ENCODE measurements around the gene SNRK.

Gene SNRK

DNA sequence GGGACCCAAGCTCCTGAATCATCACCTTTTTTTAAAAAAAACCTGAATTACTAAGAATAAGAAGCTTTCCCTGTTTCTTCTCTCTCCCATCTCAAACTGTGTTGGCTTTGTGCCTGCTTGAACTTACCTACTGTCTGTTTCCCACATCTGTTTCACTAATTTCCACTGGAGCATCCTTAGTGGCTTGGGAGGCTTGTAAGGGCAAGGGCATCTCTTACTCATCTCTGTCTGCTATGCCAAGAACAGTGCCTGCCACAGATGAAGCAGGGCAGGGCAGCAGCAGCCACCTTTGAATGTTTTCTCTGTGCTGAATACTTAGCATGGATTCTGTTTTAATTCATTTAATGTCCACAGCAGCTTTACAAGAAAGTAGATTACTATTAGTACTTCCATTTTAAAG is 42.3 kb downstream of the SNRK start:
- POLR2A ChIA-PET = no interaction called here
- H3K4me1 ChIP-seq (ENCODE audit: control insufficient read depth, insufficient read depth, low read length) = peaks cover 2% of the 10 kb centered on the region; the same call in 1 of the 2 replicates
- H3K27ac ChIP-seq (ENCODE audit: extremely low read depth, low read depth, low read length) = no peak overlapping the region
- H3K9me3 ChIP-seq (ENCODE audit: control insufficient read depth, insufficient read depth, low read depth, low read length) = no peaks in the 10 kb centered on the region
- TF ChIP-seq ZBTB48 (tag by site-specific recombination; IDR thresholded peaks at IDR 0.05) (no peak), ZNF214 (tag by site-specific recombination; IDR thresholded peaks at IDR 0.05; ENCODE audit: borderline replicate concordance) (no peak), ZNF701 (tag by site-specific recombination; IDR thresholded peaks at IDR 0.05) (no peak), ZEB2 (tag by site-specific recombination; IDR thresholded peaks at IDR 0.05) (no peak), ZNF707 (tag by site-specific recombination; IDR thresholded peaks at IDR 0.05) (no peak), ZNF521 (tag by site-specific recombination; IDR thresholded peaks at IDR 0.05) (no peak), ZSCAN16 (tag by site-specific recombination; IDR thresholded peaks at IDR 0.05) (no peak), ZNF169 (tag by site-specific recombination; IDR thresholded peaks at IDR 0.05) (no peak)
- TF ChIP-seq, protein P1, sequence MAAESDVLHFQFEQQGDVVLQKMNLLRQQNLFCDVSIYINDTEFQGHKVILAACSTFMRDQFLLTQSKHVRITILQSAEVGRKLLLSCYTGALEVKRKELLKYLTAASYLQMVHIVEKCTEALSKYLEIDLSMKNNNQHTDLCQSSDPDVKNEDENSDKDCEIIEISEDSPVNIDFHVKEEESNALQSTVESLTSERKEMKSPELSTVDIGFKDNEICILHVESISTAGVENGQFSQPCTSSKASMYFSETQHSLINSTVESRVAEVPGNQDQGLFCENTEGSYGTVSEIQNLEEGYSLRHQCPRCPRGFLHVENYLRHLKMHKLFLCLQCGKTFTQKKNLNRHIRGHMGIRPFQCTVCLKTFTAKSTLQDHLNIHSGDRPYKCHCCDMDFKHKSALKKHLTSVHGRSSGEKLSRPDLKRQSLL (tag by site-specific recombination; IDR thresholded peaks at IDR 0.05) = no peak
- TF ChIP-seq, protein P2, sequence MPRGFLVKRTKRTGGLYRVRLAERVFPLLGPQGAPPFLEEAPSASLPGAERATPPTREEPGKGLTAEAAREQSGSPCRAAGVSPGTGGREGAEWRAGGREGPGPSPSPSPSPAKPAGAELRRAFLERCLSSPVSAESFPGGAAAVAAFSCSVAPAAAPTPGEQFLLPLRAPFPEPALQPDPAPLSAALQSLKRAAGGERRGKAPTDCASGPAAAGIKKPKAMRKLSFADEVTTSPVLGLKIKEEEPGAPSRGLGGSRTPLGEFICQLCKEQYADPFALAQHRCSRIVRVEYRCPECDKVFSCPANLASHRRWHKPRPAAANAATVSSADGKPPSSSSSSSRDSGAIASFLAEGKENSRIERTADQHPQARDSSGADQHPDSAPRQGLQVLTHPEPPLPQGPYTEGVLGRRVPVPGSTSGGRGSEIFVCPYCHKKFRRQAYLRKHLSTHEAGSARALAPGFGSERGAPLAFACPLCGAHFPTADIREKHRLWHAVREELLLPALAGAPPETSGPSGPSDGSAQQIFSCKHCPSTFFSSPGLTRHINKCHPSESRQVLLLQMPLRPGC (tag by site-specific recombination; IDR thresholded peaks at IDR 0.05) = no peak
- TF ChIP-seq, protein P3, sequence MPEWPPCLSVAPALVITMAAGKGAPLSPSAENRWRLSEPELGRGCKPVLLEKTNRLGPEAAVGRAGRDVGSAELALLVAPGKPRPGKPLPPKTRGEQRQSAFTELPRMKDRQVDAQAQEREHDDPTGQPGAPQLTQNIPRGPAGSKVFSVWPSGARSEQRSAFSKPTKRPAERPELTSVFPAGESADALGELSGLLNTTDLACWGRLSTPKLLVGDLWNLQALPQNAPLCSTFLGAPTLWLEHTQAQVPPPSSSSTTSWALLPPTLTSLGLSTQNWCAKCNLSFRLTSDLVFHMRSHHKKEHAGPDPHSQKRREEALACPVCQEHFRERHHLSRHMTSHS (tag by site-specific recombination; IDR thresholded peaks at IDR 0.05) = no peak
- TF ChIP-seq, protein P4, sequence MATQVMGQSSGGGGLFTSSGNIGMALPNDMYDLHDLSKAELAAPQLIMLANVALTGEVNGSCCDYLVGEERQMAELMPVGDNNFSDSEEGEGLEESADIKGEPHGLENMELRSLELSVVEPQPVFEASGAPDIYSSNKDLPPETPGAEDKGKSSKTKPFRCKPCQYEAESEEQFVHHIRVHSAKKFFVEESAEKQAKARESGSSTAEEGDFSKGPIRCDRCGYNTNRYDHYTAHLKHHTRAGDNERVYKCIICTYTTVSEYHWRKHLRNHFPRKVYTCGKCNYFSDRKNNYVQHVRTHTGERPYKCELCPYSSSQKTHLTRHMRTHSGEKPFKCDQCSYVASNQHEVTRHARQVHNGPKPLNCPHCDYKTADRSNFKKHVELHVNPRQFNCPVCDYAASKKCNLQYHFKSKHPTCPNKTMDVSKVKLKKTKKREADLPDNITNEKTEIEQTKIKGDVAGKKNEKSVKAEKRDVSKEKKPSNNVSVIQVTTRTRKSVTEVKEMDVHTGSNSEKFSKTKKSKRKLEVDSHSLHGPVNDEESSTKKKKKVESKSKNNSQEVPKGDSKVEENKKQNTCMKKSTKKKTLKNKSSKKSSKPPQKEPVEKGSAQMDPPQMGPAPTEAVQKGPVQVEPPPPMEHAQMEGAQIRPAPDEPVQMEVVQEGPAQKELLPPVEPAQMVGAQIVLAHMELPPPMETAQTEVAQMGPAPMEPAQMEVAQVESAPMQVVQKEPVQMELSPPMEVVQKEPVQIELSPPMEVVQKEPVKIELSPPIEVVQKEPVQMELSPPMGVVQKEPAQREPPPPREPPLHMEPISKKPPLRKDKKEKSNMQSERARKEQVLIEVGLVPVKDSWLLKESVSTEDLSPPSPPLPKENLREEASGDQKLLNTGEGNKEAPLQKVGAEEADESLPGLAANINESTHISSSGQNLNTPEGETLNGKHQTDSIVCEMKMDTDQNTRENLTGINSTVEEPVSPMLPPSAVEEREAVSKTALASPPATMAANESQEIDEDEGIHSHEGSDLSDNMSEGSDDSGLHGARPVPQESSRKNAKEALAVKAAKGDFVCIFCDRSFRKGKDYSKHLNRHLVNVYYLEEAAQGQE (tag by site-specific recombination; IDR thresholded peaks at IDR 0.05) = no peak
- H3K4me3 ChIP-seq (ENCODE audit: low read depth, low read length) = no peak overlapping the region
- peaks cover 0 to 6% of the 10 kb centered on the region in 2 experiments; a peak in 1 of 3 replicates for H3K36me3 ChIP-seq (ENCODE audit: control insufficient read depth in 2 of 2, insufficient read depth in 1 of 2, low read length in 2 of 2)
- CTCF ChIA-PET = no interaction called here

DNA sequence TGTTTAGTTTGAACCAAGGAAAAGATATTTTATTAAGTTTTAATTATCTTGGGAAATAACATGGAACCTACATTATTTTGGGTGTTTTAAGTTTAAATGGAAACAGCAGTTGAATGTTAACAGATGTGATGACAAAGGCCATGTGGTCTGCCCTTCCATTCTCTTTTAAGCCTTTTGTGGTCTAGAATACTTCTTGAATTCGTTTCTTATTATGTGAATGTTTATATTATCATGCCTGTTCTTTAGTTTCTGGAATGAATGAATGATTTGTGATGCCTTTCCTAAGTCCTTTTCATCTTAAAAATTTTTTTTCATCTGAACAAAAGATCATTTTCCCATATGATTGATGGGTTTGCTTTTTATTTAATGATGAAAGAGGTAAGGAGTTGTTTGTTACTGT is 44.6 kb downstream of the SNRK start:
- ChIA-PET CTCF (no interaction called here), POLR2A (no interaction called here)
- Histone ChIP-seq H3K4me1 (ENCODE audit: control insufficient read depth, insufficient read depth, low read length) (peaks cover 2% of the 10 kb centered on the region; the same call in 1 of the 2 replicates), H3K9me3 (ENCODE audit: control insufficient read depth, insufficient read depth, low read depth, low read length) (no peaks in the 10 kb centered on the region), H3K4me3 (ENCODE audit: low read depth, low read length) (no peak overlapping the region), H3K36me3 (ENCODE audit: control insufficient read depth in 2 of 2, insufficient read depth in 1 of 2, low read length in 2 of 2) (peaks cover 3 to 20% of the 10 kb centered on the region in 2 experiments; a peak in 2 of 3 replicates), H3K27ac (ENCODE audit: extremely low read depth, low read depth, low read length) (no peak overlapping the region)
- TF ChIP-seq KLF10 (tag by site-specific recombination; IDR thresholded peaks at IDR 0.05) (no peak), ZNF560 (tag by site-specific recombination; IDR thresholded peaks at IDR 0.05; ENCODE audit: borderline replicate concordance) (no peak), ZNF416 (tag by site-specific recombination; IDR thresholded peaks at IDR 0.05) (no peak), ZNF837 (tag by site-specific recombination; IDR thresholded peaks at IDR 0.05) (no peak), ZNF112 (tag by site-specific recombination; IDR thresholded peaks at IDR 0.05) (no peak), ZNF548 (tag by site-specific recombination; IDR thresholded peaks at IDR 0.05) (no peak), PRDM1 (tag by site-specific recombination; IDR thresholded peaks at IDR 0.05) (no peak), ZNF202 (tag by site-specific recombination; IDR thresholded peaks at IDR 0.05; ENCODE audit: borderline replicate concordance) (no peak), ZBTB20 (tag by site-specific recombination; IDR thresholded peaks at IDR 0.05) (no peak)
- TF ChIP-seq, protein P1 (tag by site-specific recombination; IDR thresholded peaks at IDR 0.05) = no peak
- TF ChIP-seq, protein P5, sequence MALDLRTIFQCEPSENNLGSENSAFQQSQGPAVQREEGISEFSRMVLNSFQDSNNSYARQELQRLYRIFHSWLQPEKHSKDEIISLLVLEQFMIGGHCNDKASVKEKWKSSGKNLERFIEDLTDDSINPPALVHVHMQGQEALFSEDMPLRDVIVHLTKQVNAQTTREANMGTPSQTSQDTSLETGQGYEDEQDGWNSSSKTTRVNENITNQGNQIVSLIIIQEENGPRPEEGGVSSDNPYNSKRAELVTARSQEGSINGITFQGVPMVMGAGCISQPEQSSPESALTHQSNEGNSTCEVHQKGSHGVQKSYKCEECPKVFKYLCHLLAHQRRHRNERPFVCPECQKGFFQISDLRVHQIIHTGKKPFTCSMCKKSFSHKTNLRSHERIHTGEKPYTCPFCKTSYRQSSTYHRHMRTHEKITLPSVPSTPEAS (tag by site-specific recombination; IDR thresholded peaks at IDR 0.05) = no peak
- TF ChIP-seq, protein P6, sequence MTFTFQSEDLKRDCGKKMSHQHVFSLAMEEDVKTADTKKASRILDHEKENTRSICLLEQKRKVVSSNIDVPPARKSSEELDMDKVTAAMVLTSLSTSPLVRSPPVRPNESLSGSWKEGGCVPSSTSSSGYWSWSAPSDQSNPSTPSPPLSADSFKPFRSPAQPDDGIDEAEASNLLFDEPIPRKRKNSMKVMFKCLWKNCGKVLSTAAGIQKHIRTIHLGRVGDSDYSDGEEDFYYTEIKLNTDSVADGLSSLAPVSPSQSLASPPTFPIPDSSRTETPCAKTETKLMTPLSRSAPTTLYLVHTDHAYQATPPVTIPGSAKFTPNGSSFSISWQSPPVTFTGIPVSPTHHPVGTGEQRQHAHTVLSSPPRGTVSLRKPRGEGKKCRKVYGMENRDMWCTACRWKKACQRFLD (tag by site-specific recombination; IDR thresholded peaks at IDR 0.05) = no peak
- TF ChIP-seq, protein P7, sequence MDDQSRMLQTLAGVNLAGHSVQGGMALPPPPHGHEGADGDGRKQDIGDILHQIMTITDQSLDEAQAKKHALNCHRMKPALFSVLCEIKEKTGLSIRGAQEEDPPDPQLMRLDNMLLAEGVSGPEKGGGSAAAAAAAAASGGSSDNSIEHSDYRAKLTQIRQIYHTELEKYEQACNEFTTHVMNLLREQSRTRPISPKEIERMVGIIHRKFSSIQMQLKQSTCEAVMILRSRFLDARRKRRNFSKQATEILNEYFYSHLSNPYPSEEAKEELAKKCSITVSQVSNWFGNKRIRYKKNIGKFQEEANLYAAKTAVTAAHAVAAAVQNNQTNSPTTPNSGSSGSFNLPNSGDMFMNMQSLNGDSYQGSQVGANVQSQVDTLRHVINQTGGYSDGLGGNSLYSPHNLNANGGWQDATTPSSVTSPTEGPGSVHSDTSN (CRISPR knock-in tag; IDR thresholded peaks at IDR 0.05) = no peak

Data from HEK293 (cell line).